Ramos (cell line): Measurements from ENCODE around the gene NSMCE4A.
"Not testable (repeated sequence)": the region's sequence is repeated elsewhere in the genome, so short reads cannot be mapped to it uniquely, and the experiment has no call there.

Source experiments
- in situ Hi-C: fragments of 300-500 bp; cut with MboI; formaldehyde crosslinking; loops from one replicate; pipeline ENCODE4 v1.14.3; 2022; ENCODE audit warnings: low sequenced_read_pairs; ENCODE audit not compliant: unreplicated experiment

The NSMCE4A gene

GRCh38 chr10:121942749-121943416 lies 32.1 kb downstream of the NSMCE4A start:
- in situ Hi-C loops, result no loop called here

GRCh38 chr10:121941532-121941931 lies 33.5 kb downstream of the NSMCE4A start:
- in situ Hi-C loops, result no loop called here

DNA sequence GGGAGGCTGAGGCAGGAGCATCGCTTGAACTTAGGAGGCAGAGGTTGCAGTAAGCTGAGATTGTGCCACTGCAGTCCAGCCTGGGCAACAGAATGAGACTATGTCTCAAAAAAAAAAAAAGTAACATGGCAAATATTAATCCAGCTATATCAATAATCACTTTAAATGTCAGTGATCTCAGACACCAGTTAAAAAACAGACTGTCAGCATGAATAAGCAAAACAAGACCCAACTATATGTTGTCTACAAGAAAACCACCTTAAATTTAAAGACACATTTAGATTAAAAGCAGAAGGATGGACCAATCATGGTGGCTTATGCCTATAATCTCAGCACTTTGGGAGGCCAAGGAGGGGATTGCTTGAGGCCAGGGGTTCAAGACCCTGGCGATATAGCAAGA lies 38.7 kb downstream of the NSMCE4A start:
- in situ Hi-C loops, result no loop called here

DNA sequence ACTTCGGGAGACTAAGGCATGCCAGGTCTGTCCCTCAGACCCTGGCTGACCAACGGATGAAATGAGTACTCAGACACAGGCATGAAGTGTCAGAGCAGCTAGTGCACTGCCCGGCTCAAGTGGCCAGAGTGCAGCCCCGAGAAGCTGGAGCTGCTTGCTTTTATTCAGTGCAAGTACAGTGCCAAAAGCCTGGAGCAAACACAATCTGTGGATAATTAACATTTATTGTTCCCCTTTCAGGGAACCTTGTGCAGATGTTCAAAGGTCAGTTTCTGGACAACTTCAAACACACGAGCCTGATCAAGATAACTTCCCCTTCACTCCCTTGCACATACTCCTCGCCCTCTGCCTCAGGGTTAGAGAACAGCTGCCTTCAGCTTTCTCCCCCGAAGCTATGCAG lies 39.3 kb downstream of the NSMCE4A start:
- in situ Hi-C loops, result no loop called here

DNA sequence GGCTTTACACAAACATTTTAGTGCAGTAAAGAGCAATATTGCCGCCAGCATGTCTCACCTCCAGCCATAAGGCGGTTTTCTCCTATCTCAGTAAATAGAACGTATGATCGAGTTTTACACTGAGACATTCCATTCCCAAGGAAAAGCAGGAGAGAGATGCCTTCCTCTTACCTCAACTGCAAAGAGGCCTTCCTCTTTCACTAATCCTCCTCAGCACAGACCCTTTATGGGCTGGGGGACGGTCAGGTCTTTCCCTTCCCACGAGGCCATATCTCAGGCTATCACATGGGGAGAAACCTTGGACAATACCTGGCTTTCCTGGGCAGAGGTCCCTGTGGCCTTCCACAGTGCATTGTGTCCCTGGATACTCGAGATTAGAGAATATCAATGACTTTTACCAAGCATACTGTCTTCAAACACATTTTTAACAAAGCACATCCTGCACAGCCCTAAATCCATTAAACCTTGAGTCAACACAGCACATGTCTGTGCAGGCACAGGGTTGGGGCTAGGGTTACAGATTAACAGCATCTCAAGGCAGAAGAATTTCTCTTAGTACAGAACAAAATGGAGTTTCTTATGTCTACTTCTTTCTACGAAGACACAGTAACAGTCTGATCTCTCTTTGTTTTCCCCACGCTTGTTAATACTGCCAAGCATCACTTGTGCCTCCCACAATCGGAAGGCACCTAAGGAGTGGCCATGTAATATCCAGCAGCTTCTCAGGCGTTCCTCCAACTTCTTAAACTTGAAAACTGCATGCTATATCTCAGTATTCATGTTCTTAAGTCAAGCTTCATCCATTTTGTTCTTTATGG lies 44.5 kb downstream of the NSMCE4A start:
- in situ Hi-C loops, result not testable (repeated sequence)

DNA sequence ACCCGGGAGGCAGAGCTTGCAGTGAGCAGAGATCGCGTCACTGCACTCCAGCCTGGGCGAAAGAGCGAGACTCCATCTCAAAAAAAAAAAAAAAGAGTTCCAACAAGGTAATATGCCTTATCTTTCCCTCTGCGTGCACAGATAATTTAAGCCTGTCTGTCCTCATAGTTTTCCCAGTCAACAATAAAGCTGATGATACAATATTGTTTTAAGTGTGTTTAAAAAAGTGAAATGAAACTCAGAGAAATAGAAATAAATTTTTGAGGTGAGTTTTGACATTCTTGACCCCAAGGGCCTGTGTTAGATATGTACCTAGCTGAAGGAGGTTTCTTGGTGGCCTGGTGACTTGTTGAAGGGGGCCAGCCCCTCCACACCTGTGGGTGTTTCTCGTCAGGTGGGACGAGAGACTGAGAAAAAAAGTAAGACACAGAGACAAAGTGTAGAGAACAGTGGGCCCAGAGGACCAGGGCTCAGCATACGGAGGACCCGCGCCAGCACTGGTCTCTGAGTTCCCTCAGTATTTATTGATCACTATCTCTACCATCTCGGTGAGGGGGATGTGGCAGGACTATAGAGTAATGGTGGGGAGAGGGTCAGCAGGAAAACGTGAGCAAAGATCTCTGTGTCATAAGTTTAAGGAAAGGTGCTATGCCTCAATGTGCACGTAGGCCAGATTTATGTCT lies 45.3 kb downstream of the NSMCE4A start:
- in situ Hi-C loops, result not testable (repeated sequence)

GRCh38 chr10:121928528-121928884 lies 46.5 kb downstream of the NSMCE4A start:
- in situ Hi-C loops, result no loop called here

DNA sequence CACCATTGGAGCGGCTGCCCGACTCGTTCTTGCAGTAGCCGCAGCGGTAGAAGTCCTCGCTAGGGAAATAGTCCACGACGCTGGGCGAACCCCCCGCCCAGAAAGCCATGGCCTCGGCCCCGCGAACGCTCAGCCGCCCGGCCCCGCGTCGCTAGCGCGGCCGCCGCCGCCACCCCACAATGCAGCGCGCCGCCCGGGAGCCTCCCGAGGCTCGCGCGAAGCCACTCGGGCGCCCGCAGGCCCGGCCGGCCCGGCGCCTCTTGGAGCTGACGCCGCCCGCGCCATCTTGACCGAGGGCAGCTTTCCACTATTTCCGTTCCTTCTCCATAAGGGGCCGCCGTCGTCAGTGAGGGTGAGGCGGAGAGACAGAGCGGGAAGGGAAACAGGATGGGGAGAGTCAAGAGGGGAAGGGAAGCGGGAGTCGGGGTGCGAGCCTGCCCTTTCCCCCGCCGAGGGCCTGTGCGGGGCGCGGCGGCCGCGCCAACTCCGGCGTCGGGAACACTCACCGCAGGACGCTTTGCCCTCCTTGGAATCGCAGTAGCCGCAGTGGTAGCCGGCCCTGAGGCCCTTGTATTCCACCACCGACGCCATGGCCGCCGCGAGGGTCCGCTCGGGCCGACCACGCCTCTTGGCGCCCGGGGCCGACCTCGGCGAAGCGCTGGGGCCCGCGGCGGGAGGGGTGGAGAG lies 47.0 kb downstream of the NSMCE4A start, which contains the start of gene ATE1:
Gene ATE1, minus strand, starts transcription at position 191 of the 687 bp plus-strand sequence. Its CDS starts 82 bp downstream, at position 109.
- in situ Hi-C loops, result no loop called here

DNA sequence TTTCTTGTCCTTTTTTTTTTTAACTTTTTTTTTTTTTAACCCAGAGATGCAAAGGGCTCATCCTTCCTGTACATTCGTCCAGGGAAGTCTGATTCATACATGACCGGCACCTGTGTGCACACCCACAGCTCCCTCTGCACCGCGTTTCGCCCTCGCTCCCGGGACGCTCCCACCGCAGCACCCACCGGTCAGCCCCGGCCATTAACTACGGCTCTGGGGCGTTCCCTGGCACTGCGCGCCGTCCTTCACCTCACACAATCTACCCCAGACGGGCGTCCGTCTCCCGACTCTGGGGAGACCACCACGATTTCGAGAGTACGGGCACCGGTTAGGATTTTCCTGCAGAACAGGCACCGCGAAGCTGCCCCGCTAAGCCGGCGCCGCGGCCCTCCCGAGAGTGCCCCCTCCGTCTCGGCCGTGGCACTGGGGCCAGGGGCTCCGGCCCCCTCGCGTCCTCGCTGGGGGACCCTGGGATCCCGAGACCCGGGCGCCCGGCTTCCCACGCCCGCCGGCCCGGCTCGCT lies 47.6 kb downstream of the NSMCE4A start:
- in situ Hi-C loops, result no loop called here

GRCh38 chr10:121926671-121927317 lies 48.2 kb downstream of the NSMCE4A start:
- in situ Hi-C loops, result no loop called here

GRCh38 chr10:121926157-121926556 lies 48.9 kb downstream of the NSMCE4A start:
- in situ Hi-C loops, result no loop called here

DNA sequence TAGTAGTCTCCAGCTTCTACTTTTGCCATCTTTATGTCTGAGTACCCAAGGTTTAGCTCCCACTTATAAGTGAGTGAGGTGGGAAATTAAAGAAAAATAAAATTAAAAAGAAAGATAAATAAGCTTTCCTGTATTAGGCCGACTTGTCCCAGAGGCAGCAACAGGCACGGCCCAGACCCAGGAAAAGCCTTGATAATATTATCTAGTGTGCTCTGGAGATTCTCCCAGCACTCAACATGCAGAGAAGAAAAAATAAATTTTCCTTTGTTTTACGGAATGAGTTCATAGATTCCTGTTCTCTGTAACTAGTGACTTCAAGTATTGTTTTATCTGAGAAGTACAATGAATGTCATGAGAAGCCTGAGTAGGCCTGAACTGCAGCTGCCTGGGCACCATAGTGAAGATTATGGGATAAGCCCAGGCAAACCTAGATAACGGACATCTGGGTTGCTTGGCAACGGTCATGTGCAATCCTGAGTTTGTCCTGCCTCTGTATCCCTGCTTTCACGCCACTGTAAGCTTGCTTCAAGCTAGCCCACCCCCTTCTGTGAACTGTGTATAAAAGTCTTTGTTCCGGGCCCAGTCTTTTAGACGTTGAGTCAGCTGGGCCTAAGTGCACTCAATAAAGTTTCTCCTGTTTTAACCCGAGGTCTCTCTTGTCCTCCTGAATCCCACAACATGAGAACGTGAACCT lies 53.6 kb downstream of the NSMCE4A start:
- in situ Hi-C loops, result no loop called here

- in situ Hi-C loops, result no loop called here
Measured at GRCh38 chr10:121919666-121920065, 55.4 kb downstream of the NSMCE4A start.

- in situ Hi-C loops, result not testable (repeated sequence)
Measured at GRCh38 chr10:121918800-121919199, 56.2 kb downstream of the NSMCE4A start.

DNA sequence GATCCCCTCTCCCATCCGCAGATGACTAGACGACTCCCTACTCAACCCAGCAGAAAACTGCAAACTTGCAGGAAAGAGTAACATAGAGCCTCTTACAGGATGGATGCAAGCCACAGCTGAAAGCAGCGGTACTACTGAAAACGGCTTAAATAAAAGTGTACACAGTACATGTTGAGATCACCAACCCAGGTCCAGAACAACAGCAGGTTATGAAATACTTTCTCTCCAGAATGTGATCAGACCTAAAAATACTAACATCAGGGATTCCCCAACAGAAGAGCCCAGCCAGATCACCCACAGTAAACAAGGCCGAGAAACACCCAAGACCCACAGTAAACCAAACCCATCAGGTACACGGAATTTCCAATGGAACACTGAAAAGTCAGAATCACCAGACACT lies 60.4 kb downstream of the NSMCE4A start:
- in situ Hi-C loops, result no loop called here

DNA sequence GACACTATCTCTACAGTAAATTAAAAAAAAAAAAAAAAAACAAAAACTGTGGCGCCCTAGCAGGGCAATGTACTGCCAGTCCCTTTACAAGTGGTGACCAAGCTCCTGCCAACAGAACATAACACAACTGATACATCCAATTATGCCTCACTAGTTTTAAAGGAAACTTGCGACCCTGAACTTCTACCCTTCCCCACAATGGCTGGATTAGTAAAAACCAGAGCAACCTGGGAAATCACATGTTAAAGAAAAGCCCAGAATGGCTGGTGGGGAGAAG lies 63.7 kb downstream of the NSMCE4A start:
- in situ Hi-C loops, result no loop called here

GRCh38 chr10:121910673-121911420 lies 64.2 kb downstream of the NSMCE4A start:
- in situ Hi-C loops, result no loop called here
